Measurements from ENCODE around the gene PLCD3. TPM values are rescaled to one million over a fixed set of nuclear protein-coding genes. Genes with fewer than 3 reads are reported as not detected.

Gene PLCD3
- polyA plus RNA-seq, 3 donors from 2014 or later = 0.75 TPM; not detected in 2

DNA sequence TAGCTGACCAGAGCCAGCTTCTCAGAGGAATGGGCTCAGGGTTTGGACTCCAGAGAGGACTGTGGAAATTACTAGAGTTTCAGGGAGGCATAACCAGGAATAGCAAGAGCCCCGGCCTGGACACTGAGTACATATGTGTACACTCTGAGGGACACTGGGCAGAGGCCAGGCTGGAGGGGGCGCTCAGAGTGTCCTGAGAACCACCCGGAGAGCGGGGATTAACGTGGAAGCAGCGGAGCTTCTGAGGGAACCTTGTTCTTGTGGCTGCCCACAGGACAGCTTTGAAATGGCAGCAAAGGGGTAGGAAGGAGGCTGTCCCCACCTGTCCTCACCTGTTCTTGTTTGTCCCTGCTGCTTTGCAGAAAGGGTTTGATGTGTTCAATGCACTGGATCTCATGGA is 27.8 kb downstream of the PLCD3 start:
- Mint-ChIP-seq H3K27ac (peak overlapping the region in 1 of 6 donors; percentile 34), H3K4me1 (no peaks in the 10 kb centered on the region), H3K9me3 (no peaks in the 10 kb centered on the region), H3K27me3 (ENCODE audit: low read depth in 3 of 3) (no peaks in the 10 kb centered on the region), H3K36me3 (peaks cover 7 to 37% (median 12%) of the 10 kb centered on the region in 3 donors), H3K4me3 (no peak overlapping the region)
- DNase-seq = no peak

DNA sequence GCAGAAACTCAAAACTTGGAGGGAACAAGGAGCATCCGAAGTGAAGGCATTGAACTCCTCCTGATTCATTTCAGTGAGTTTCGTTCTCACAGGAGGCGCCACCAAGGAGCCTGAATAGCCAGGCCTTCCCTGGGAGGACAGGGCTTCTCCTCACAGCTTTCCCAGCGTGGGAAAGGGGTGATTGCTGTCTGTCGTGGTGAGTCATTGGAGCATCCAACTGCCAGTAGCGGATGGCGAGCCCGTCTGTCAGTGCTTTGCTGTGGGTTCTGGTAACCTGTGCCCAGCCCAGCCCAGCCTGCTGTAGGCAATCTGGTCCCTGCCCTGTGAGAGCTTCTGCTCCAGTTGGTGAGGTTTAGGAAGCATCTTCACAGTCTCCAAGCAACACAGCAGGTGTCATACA is 28.3 kb downstream of the PLCD3 start:
- no peak overlapping the region for H3K4me3 Mint-ChIP-seq
- peaks cover 7 to 41% (median 16%) of the 10 kb centered on the region in 3 donors for H3K36me3 Mint-ChIP-seq
- peaks cover 0 to under 1% (median 0%) of the 10 kb centered on the region in 3 donors for H3K27me3 Mint-ChIP-seq (ENCODE audit: low read depth in 3 of 3)
- H3K27ac Mint-ChIP-seq = peak overlapping the region in 1 of 6 donors; percentile 34
- no peak for DNase-seq
- H3K9me3 Mint-ChIP-seq = no peaks in the 10 kb centered on the region
- peaks cover 0 to 1% of the 10 kb centered on the region in 2 donors for H3K4me1 Mint-ChIP-seq

DNA sequence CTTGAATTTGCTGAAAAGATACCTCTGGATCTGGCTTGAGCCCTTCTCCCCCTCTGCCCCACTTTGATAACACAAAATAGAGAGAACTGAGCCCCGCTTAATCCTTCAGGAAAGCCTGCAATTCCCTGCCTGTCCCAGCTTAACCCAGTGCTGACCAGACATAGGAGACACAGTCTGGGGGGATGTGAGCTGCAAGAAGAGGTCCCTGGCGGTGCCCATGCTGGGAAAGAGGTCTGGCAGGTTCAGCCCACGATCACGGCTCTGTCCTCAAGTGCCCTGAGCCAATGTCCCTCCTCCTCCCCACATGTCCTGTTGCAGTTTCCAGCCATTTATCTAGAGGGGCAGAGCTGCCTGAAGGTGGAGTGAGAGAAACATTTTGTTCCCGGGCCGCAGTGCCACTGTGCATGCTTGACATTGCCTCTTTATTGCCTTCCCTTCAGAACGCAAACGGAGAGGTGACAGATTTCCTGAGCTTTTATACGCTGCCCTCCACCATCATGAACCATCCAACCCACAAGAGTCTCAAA is 29.0 kb downstream of the PLCD3 start:
- Mint-ChIP-seq H3K4me3 (no peak overlapping the region), H3K36me3 (peaks cover 7 to 46% (median 18%) of the 10 kb centered on the region in 3 donors), H3K27me3 (ENCODE audit: low read depth in 3 of 3) (peaks cover 0 to 2% (median 0%) of the 10 kb centered on the region in 3 donors), H3K4me1 (peaks cover 0 to 7% of the 10 kb centered on the region in 2 donors), H3K27ac (no peak overlapping the region), H3K9me3 (no peaks in the 10 kb centered on the region)
- DNase-seq = no peak

DNA sequence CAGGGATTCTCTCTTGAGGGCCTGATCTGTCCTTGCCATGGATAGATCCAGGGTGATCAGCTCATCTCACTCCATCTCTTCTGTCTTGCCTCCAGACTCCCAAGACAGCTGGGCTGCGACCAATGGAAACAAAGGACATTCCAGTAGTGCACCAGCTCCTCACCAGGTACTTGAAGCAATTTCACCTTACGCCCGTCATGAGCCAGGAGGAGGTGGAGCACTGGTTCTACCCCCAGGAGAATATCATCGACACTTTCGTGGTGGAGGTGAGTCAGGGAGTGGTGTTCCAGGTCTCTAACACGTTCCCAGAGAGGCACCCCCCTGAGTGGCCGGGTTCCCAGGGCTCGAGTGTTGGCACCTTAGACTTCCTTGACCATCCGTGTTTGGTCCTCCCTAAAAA is 29.5 kb downstream of the PLCD3 start:
- Mint-ChIP-seq H3K27me3 (ENCODE audit: low read depth in 3 of 3) (peaks cover 0 to 2% (median 0%) of the 10 kb centered on the region in 3 donors), H3K27ac (peak overlapping the region in 1 of 6 donors; percentile 69), H3K36me3 (peaks cover 11 to 50% (median 14%) of the 10 kb centered on the region in 3 donors), H3K4me1 (peaks cover 0 to 7% of the 10 kb centered on the region in 2 donors), H3K4me3 (no peak overlapping the region), H3K9me3 (no peaks in the 10 kb centered on the region)
- no peak for DNase-seq

DNA sequence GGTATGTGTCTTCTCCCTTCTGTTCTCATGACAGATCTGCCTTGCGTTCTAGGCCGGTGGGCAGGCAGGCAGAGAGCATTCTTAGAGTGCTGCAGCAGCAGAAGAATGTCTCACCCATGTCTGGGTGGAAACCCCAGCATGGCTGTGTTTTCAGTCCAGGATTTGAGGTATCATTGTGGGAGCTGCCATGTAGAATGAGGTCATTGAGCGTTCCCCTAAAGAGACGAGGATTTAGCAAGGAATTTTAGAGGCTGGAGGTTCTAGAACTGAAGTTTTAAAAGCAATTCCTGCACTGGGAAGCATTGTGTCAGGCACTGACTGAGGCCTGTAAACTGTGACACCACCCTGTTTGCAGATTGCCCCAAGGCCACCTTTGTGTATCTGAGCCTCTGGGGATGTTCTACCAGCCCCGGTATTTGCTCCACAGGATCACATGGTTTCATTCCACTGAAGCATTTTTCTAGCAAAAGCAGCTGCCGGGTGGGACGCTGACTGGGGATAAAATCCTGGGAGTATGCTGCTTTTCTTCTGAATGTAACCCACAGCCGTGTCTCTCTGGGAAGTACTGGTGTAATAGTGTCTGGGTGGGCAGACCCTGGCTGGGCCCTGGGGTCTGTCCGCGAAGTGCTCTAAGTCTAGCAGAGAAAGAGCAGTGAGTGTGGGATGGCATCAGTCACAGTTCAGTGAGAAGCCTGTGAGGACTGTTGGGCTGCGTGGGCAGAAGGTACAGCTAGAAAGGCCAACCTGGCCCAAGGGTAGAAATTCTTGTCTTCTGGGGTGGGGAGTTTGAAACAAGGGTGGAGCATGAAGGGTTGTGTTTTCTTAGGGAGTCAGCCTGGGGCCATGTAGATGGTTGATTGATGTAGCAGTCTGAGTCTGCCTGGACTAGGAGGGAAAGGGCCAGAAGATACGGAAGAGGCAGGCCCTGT is 30.2 kb downstream of the PLCD3 start:
- Mint-ChIP-seq H3K27me3 (ENCODE audit: low read depth in 3 of 3) (peaks cover 0 to 2% (median 0%) of the 10 kb centered on the region in 3 donors), H3K9me3 (no peaks in the 10 kb centered on the region), H3K27ac (peak overlapping the region in 2 of 6 donors; percentile 69 to 76), H3K4me3 (no peak overlapping the region), H3K36me3 (peaks cover 12 to 56% (median 14%) of the 10 kb centered on the region in 3 donors), H3K4me1 (peaks cover 0 to 7% of the 10 kb centered on the region in 2 donors)
- DNase-seq = no peak

DNA sequence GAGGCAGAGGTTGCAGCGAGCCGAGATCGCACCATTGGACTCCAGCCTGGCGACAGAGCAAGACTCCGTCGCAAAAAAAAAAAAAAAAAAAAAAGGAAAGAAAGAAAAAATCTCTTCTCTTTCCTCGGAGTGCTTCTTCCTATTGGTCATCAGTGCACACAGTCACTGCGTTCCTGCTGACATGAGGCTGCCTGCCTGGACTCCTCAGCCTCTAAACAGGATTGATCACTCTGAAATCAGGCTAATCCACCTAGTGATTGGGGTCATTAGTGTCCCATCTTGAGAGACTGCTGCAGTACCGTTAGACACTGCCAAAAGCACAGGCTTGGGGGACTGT is 30.8 kb downstream of the PLCD3 start:
- Mint-ChIP-seq H3K4me3 (no peak overlapping the region), H3K27me3 (ENCODE audit: low read depth in 3 of 3) (peaks cover 0 to 2% (median 0%) of the 10 kb centered on the region in 3 donors), H3K36me3 (peaks cover 13 to 59% (median 16%) of the 10 kb centered on the region in 3 donors), H3K4me1 (peaks cover 0 to 7% of the 10 kb centered on the region in 2 donors), H3K9me3 (no peaks in the 10 kb centered on the region), H3K27ac (no peak overlapping the region)
- DNase-seq = no peak

DNA sequence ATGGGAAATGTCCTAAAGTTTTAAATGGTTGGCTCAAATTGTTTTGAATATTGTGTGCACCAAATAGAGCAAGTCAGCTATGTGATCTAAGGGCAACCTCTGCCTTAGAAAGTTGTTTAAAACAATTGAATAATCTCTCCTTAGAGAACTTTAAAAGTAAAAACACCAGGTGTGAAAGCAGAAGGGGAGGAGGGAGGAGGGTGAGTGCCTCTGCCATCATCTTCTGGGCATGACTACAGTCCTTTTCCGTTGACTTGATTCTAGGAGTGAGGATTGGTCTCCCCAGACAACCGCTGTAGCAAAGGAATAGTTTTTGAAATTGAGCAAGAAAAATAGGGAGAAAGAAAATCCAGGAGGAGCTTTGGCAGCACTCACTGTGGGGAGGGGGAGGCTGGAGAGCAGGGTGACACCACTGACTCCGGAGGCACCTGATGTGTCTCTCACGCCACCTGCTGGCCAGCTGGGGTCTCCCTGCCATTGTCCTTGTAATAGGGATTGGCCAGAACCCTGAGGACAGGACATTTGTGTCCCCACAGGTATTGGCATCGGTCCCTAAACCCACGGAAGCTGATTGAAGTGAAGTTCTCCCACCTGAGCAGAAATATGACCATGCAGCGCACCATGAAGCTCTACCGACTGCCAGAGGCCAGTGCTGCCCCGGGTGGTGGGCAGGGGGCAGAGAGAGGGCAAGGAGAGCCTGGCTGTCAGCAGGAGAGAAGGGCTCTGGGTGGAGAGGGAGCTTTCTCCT is 33.3 kb downstream of the PLCD3 start:
- H3K27ac Mint-ChIP-seq = peak overlapping the region in 2 of 6 donors; percentile 31 to 40
- peak; percentile 51 to 67 (median 58) for DNase-seq
- H3K27me3 Mint-ChIP-seq (ENCODE audit: low read depth in 3 of 3) = peaks cover 0 to 2% (median 0%) of the 10 kb centered on the region in 3 donors
- peaks cover 0 to 7% of the 10 kb centered on the region in 2 donors for H3K4me1 Mint-ChIP-seq
- no peak overlapping the region for H3K4me3 Mint-ChIP-seq
- H3K36me3 Mint-ChIP-seq = peaks cover 20 to 57% (median 24%) of the 10 kb centered on the region in 3 donors
- H3K9me3 Mint-ChIP-seq = no peaks in the 10 kb centered on the region

DNA sequence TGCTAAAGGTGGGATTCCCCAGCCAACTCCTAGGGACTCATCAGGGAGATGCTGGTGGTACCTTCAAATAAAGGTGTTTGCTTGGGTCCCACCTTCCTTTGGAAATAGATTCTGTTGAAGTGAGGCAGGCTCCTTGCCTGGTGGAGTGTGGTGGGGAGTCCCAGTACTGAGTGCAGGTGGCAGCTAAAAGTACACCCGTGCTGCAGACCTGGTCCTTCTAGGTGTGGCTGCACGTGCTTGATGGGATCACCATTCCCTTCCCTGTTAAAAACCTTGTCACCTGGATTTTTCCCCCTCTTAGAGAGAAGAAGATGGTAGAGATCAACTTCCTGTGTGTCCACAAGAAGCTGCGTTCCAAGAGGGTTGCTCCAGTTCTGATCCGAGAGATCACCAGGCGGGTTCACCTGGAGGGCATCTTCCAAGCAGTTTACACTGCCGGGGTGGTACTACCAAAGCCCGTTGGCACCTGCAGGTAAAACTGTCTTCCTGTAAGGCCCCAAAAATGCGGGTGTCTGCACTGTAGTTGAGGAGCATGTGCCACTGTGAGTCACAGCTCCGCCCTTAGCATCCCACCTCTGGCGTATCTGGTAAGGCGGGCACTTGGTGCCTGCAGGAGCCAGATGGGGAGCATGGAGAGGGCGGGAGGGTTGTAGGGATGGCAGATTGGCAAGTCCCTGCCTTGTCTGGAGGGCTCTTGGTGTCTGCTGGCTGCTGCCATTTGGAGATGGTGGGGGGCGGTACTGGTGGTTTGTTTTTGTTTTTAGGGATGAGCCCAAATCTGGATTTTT is 34.0 kb downstream of the PLCD3 start:
- Mint-ChIP-seq H3K9me3 (no peaks in the 10 kb centered on the region), H3K36me3 (peaks cover 20 to 57% (median 24%) of the 10 kb centered on the region in 3 donors), H3K27ac (peak overlapping the region in 1 of 6 donors; percentile 31)

DNA sequence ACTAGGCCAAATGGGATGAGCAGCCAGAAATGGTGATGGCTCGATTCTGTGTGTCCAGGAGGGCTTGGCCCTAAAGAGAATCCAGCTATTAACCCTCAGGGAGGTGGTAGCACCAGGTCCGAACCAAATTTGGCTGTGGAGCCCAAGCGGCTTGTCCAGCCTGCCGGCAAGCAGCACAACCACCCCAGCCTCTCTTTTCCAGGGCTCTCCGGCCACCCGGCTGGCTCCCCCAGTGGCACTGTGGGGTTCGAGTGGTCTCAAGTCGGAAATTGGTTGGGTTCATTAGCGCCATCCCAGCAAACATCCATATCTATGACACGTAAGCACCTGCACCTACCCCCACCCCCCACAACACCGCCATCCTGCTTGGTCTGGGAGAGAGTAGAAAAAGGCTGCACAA is 35.4 kb downstream of the PLCD3 start:
- Mint-ChIP-seq H3K4me1 (peaks cover 0 to 7% of the 10 kb centered on the region in 2 donors), H3K9me3 (no peaks in the 10 kb centered on the region), H3K4me3 (no peak overlapping the region), H3K27ac (no peak overlapping the region), H3K27me3 (ENCODE audit: low read depth in 3 of 3) (peaks cover 0 to 2% (median 0%) of the 10 kb centered on the region in 3 donors), H3K36me3 (peaks cover 16 to 55% (median 20%) of the 10 kb centered on the region in 3 donors)
- DNase-seq = no peak

More for the DNA sequence above, 34.0 kb downstream of the PLCD3 start:
- Mint-ChIP-seq H3K4me1 (peaks cover 0 to 7% of the 10 kb centered on the region in 2 donors), H3K27me3 (ENCODE audit: low read depth in 3 of 3) (peaks cover 0 to 2% (median 0%) of the 10 kb centered on the region in 3 donors), H3K4me3 (no peak overlapping the region)
- no peak for DNase-seq

DNA sequence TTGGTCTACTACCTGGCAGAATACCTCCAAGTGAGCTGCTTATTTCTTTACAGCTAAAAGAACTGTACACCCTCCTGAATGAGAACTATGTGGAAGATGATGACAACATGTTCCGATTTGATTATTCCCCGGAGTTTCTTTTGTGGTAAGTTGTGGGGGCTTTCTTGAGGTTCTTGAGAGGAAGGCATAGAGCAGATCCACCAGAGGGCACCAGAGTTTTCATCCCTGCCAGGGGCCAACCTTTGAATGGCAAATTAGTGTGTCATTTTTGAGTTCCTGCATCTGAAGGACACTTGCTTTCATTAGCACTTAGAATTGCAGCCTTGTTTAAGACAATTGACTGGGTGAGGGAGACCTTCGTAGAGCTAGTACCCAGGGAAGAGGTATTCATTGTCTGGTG is 36.2 kb downstream of the PLCD3 start:
- Mint-ChIP-seq H3K9me3 (no peaks in the 10 kb centered on the region), H3K27ac (peak overlapping the region in 1 of 6 donors; percentile 16), H3K4me3 (no peak overlapping the region), H3K36me3 (peaks cover 12 to 55% (median 21%) of the 10 kb centered on the region in 3 donors), H3K27me3 (ENCODE audit: low read depth in 3 of 3) (peaks cover 0 to 2% (median 0%) of the 10 kb centered on the region in 3 donors), H3K4me1 (peaks cover 0 to 7% of the 10 kb centered on the region in 2 donors)
- no peak for DNase-seq

DNA sequence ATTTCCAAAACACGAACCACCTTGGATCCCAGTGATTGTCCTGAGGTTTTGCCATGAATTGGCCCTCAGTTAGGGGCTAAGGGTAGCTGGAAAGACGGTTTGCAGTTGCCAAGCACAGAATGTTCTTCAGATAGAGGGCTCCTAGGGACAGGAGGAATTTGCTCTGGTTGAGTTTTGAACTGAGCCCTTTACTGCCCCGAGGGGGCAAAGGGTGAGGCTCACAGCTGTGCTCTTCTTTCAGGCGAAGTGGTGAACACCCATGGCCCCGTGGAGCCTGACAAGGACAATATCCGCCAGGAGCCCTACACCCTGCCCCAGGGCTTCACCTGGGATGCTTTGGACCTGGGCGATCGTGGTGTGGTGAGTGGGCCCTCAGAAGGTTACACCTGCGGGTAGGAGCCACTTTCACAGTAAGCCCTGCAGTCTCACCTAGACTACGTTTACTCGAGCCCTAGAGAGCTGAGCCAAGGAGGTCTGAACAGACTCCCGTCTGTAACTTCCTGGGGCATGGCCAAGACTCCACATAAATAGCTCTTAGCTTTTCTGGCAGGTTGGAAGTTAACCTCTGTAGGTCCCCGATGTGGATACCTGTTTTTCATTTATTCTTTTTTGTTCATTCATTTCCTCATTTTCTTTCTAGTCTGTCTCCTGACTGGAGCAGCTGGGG is 38.7 kb downstream of the PLCD3 start:
- Mint-ChIP-seq H3K4me3 (no peak overlapping the region), H3K36me3 (peaks cover 6 to 58% (median 29%) of the 10 kb centered on the region in 3 donors), H3K4me1 (peaks cover 0 to 2% of the 10 kb centered on the region in 2 donors), H3K9me3 (no peaks in the 10 kb centered on the region), H3K27me3 (ENCODE audit: low read depth in 3 of 3) (no peaks in the 10 kb centered on the region), H3K27ac (no peak overlapping the region)
- no peak for DNase-seq

DNA sequence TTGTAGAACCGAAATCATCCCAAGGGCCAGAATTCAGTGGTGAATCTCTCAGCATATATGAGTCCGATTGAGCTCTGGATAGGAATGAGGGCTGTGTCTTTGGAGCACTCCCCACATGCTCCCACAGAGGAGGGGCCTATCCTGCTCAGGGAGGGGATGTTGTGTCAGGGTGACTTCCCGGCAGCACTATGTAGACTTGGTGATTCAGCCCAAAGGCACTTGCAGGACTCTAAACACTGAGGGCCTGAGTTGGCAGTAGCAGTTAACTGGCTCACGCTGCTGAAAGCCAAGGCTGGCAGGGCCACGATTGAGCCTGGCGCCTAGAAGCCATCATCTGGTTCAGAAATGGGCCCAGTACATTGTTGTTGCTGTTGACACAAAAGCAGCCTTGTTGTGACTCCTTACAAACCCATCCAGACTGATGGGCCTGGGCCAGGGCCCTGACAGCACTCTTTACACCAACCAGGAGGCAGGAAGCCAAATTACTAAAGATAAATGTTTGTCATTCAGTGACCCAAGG is 39.3 kb downstream of the PLCD3 start:
- Mint-ChIP-seq H3K9me3 (no peaks in the 10 kb centered on the region), H3K4me3 (no peak overlapping the region), H3K27ac (no peak overlapping the region), H3K4me1 (no peaks in the 10 kb centered on the region), H3K27me3 (ENCODE audit: low read depth in 3 of 3) (no peaks in the 10 kb centered on the region), H3K36me3 (peaks cover 6 to 58% (median 30%) of the 10 kb centered on the region in 3 donors)
- DNase-seq = no peak

Measured in immature natural killer cell (primary cell).